Measurements from ENCODE around the gene USP37.

- TF ChIP-seq CTCF (IDR thresholded peaks at IDR 0.05; ENCODE audit: insufficient read depth, low read depth, low read length) (peak; percentile 42), EZH2 (IDR thresholded peaks at IDR 0.05; ENCODE audit: insufficient read depth, low read length) (no peak)
Measured at GRCh38 chr2:218465987-218466633, 102.0 kb downstream of the USP37 start.
